HG02610 (cell line): Measurements from ENCODE around the gene AMPH.

ENCODE experiments used
- ATAC-seq: cut with Tn5 transposase; IDR thresholded peaks from one replicate; pipeline ENCODE4 v1.9.1; 2021; ENCODE audit warnings: mild to moderate bottlenecking, moderate library complexity; ENCODE audit not compliant: unreplicated experiment

AMPH gene

GRCh38 chr7:38630720-38631673 lies at the start of gene AMPH:
Gene AMPH (minus strand): TSS chr7:38631373. CDS start chr7:38631351, 22 bp downstream.
- ATAC-seq, result no peak

- ATAC-seq, result no peak
Observed at GRCh38 chr7:38679419-38679818, 48.2 kb upstream of the AMPH start.

GRCh38 chr7:38678698-38679054 lies 47.5 kb upstream of the AMPH start:
- no peak for ATAC-seq

DNA sequence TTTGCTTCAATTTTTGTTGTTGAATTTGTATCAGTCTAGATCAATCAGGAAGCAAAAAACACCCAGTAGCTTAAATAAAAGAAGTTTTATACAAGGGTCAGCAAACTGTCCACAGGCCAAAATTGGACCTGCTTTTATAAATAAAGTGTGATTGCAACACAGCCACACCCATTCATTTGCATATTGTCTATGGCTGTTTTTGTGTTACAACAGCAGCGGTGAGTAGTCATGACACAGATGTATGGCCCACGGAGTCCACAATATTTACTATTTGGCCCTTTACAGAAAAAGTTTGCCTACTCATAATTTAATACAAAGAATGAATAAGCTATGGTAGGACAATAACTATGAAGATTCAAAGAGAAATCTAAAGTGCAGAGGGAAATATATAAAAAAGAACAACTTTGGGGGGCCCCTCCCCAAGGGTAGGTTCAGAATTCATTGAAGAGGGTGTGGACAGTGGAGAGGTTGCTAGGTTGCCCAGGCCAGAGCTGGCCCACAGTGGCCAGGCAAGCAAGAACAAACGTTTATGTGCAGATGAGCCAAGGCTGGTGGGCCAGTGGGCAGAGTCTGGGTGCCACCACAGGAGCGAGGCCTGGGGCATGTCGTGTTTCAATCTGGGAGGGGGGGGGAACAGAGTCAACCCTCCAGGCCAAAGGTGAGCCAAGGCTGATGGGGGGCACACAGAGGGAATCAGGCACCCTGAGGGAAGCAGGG lies 47.0 kb upstream of the AMPH start:
- no peak for ATAC-seq

DNA sequence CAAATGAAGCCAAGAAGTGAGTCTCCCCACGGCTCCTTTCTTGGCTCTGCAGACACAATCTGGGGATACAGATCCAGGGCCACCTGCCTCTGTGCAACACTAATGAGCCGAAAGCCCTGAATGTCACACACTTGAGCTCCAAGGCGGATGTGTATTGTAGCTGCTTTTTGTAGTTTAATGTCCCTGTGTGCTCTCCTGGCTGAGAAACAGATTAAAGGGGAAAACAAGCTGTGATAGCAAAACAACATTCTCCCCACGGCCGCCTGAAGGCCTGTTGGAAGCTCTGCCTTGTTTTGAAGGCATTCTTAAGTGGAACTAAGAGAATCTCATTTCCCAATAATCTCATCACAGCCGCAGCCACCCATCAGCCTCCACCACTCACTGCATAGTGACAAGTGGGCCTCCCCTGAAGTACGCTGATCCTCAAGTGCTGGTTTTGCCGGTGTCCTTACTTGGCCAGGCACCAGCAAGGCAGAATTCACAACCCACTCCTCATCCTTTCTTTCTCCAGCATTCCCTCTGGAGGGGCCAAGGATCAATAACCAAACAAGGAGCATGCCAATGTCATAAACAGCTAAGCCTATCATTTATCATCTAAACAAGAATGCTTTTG lies 44.4 kb upstream of the AMPH start:
- ATAC-seq, result no peak

DNA sequence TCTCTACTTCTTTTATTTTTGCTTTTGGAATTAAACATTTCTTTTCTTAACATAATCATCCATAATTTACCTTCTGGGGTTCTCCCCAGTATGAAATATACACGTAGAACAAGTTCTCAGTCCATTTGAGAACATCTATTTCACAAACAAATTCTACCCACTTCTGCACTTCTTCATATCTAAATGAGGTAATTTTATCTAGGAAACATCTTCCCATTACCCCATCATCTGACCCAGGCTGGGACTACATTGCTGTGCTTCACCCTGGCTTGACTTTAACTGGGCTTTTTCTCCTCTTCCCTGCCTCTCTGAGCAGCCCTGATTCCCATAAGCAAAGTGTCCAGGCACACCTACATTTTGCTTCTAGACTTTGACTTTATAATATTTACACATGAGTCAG lies 43.3 kb upstream of the AMPH start:
- ATAC-seq, result no peak

GRCh38 chr7:38673795-38674194 lies 42.6 kb upstream of the AMPH start:
- no peak for ATAC-seq

DNA sequence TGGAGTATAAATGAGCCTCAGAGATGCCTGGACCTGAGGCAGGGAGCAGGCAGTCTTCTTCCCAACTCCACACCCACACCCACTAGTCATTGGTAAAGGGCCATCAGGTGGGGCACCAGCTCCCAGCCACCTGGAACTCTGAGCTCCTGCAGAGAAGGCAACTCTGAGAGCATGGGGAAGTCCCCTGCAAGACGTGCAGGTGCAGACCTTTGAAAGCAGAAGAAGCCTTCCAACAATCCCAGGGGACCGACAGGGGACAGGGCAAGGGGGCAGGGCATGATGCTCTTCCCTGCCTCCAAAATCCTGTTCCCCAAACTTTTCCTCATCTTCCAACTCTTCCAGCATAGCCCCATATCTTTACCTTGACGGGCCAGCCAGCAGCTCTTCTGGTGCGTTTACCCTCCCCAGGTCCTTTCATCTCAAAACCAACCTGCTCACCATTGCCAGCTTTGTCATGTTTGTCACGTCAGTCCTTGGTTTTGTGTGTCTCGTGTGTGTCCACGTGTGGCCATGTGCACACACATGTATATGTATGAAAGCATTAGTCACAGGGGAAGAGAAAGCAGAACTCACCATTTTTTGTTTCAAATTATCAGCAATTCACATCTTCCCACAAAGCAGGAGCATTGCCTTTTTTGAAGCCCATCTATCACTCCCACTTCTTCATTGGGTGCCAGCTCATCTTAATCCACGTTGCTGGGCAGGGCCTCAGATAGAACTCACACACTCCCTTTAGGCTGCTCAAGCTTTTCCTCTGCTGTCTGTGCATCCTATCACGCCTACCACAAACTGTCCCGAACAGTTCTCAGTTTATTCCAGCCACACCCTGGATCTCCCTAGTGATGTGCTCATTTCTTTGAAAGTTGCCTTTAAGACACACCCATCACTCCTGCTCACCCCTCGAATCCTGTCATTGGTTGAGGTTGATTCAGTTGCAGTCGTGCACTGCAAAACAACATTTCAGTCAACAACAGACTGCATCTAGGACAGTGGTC lies 41.0 kb upstream of the AMPH start:
- no peak for ATAC-seq

DNA sequence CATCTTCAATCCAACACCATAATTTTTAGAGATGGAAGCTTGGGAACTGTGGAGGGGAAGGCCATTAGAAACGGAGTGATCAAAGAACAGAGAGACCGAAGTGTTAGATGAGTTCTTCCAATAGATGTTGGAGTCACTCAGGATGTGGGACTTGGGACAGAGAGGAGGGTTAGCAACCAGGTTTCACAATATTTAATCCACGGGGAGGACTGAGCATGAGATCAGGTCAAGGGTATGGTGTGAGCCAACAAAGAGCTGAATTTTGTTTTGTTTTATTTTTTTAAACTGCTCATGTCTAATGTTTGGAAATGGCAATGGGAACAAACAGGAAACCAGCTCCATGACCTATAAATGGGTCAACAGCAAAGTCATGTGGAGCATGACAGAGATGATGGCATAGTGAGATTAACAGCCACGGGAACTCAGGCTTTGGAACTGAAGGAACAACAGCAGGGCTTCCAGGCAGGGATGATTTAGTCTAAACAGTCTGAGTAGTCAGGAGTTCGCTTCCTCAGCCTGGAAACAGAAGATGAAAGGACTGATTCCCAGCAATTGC lies 38.9 kb upstream of the AMPH start:
- ATAC-seq, result no peak

- ATAC-seq, result no peak
Observed at GRCh38 chr7:38664972-38665371, 33.8 kb upstream of the AMPH start.

- peak; percentile 65 for ATAC-seq
Observed at GRCh38 chr7:38660427-38661099, 29.4 kb upstream of the AMPH start.

DNA sequence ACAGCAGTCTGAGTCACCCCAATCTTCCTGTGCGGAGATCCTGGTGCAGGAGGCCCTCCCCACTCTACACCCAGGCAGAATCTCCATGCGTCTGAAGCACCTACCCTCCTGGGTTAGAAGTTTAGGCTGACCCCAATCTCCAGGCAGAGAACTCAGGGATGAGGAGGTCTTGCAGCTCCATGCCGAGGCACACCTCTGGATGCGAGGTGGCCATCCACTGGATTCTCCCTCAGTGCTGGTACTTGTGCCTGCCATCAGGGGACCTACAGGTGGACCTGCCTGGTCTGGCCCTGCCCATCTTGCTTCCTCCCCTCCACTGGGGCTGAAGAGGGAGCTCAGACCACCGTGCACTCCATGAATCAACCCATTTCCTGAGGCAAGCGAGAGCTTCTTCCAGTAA lies 28.8 kb upstream of the AMPH start:
- no peak for ATAC-seq

- ATAC-seq, result no peak
Observed at GRCh38 chr7:38658921-38659320, 27.7 kb upstream of the AMPH start.

DNA sequence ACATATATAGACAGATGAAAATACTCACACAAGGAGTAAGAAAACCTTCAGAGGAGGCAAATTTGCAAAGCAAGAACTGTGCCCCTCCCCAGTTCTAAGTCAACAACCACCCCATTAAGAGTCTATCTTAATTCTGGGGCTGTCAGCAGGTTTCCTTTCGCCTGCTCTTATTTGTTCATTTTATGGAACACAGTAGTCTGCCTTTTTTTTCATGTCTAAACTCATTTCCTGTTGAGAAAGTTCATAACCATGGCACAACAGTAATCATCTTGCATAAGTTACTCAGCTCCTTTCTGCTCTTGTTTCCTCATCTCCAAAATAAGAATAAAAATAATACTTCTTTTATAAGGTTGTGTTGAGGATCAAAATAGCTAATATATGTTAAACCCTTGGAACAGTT lies 25.8 kb upstream of the AMPH start:
- ATAC-seq, result no peak

DNA sequence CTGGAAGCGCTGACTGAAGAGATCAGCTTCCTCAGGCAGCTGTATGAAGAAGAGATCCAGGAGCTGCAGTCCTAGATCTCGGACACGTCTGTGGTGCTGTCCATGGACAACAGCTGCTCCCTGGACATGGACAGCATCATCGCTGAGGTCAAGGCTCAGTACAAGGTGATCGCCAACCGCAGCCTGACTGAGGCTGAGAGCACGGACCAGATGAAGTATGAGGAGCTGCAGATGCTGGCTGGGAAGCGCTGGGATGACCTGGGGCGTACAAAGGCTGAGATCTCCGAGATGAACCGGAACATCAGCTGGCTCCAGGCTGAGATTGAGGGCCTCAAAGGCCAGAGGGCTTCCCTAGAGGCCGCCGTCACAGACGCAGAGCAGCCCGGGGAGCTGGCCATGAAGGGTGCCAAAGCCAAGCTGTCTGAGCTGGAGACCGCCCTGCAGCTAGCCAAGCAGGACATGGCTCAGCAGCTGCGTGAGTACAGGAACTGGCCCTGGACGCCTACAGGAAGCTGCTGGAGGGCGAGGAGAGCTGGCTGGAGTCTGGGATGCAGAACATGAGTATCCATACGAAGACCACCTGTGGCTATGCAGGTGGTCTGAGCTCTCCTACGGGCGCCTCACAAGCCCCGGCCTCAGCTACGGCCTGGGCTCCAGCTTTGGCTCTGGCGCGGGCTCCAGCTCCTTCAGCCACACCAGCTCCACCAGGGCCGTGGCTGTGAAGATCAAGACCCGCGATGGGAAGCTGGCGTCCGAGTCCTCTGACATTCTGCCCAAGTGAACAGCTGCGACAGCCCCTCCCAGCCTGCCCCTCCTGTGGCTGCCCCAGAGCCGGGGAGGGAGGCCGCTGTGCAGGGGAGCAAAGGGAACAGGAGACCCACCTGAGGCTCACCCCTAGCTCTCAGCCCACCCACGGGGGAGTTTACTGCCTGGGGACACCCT lies 24.9 kb upstream of the AMPH start:
- ATAC-seq, result no peak

GRCh38 chr7:38637957-38638356 lies 6.8 kb upstream of the AMPH start:
- no peak for ATAC-seq

DNA sequence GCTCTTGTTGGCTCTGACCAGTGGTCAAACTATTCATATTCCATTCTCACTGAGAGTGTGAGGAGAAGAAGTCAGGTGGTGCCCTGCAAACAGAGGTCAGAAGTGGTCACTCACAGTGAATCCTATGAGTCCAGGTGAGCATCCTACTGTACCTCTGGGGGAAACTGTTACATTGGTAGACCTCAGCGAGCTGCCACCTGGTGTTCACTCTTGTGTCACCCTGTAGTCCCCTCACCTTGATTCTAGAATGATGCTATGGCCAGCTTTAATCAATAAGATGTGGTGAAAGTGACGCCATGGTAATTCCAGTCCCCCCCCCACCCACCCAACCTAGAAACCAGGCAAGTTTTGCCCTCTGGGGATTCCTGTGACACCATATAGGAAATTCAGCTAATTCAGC lies 1.2 kb upstream of the AMPH start:
- no peak for ATAC-seq

GRCh38 chr7:38629651-38630510 lies 1.3 kb downstream of the AMPH start:
- no peak for ATAC-seq
